Panc1 (cell line): ENCODE results near the gene ADM2. TPM values are rescaled to one million over a fixed set of nuclear protein-coding genes. Genes with fewer than 3 reads are reported as not detected.

ENCODE experiments used
- ATAC-seq: fragments of 200-7000 bp; cut with Tn5 transposase; 2 replicates; pipeline ENCODE4 v1.9.1; 2020; ENCODE audit warnings: mild to moderate bottlenecking, moderate library complexity
- BruUV-seq: library from RNA; stranded (reverse); fragments of 400-500 nt; replicated peaks from 2 replicates; lab custom pipeline; 2021; lab: Mats Ljungman, UMichigan
- CTCF ChIA-PET: fragments of 300-600 bp; sonication (Branson Sonifier 250); formaldehyde crosslinking; loops from one replicate; lab custom pipeline; 2022; ENCODE audit warnings: antibody characterized with exemption; lab: Charles Lee
- POLR2A ChIA-PET: fragments of 300-600 bp; sonication (Branson Sonifier 250); formaldehyde crosslinking; loops from one replicate; lab custom pipeline; 2022; ENCODE audit warnings: antibody characterized with exemption; lab: Charles Lee
- DNase-seq: peaks from one replicate; pipeline ENCODE4 v3.0.0-alpha.2; 2010; ENCODE audit warnings: low read depth, low spot score
- H3K27ac ChIP-seq: 2 replicates; pipeline ENCODE4 v1.5.1; 2011; ENCODE audit warnings: mild to moderate bottlenecking, low read length, inconsistent platforms
- H3K27me3 ChIP-seq: fragments of 200-500 bp; sonication (Bioruptor generic); 2 replicates; pipeline ENCODE4 v1.6.0; 2014; ENCODE audit warnings: low read length, inconsistent platforms; ENCODE audit not compliant: control insufficient read depth, insufficient read depth
- H3K36me3 ChIP-seq: fragments of 200-500 bp; sonication (Bioruptor generic); 2 replicates; pipeline ENCODE4 v1.5.1; 2014; ENCODE audit warnings: inconsistent platforms, mild to moderate bottlenecking, low read length, moderate library complexity; ENCODE audit not compliant: control insufficient read depth, insufficient read depth
- H3K4me1 ChIP-seq: 2 replicates; pipeline ENCODE4 v1.5.1; 2011; ENCODE audit warnings: inconsistent platforms, mild to moderate bottlenecking, low read length, moderate library complexity; ENCODE audit not compliant: control insufficient read depth, insufficient read depth
- H3K4me3 ChIP-seq, 2 experiments: 2 replicates each; pipeline ENCODE4 v1.5.1; 2011 to 2012; ENCODE audit warnings: low read depth in 2 of 2, low read length in 2 of 2, mild to moderate bottlenecking in 2 of 2, inconsistent platforms in 1 of 2, moderate library complexity in 1 of 2
- H3K9me3 ChIP-seq: fragments of 200-500 bp; sonication (Bioruptor generic); 2 replicates; pipeline ENCODE4 v1.5.1; 2014; ENCODE audit warnings: low read depth, mild to moderate bottlenecking, inconsistent platforms, low read length, moderate library complexity; ENCODE audit not compliant: control insufficient read depth, insufficient read depth
- POLR2AphosphoS5 ChIP-seq: IDR thresholded peaks from 2 replicates; pipeline ENCODE4 v1.6.1; 2012; ENCODE audit warnings: mild to moderate bottlenecking, low read depth, low read length, moderate library complexity
- REST ChIP-seq, 2 experiments: IDR thresholded peaks; 2 replicates each; pipeline ENCODE4 v1.6.1; 2011 to 2012; ENCODE audit warnings: low read depth in 2 of 2, control low read depth in 1 of 2, low read length in 1 of 2, mild to moderate bottlenecking in 1 of 2, moderate library complexity in 1 of 2; ENCODE audit not compliant: insufficient read depth in 1 of 2
- SIN3A ChIP-seq: IDR thresholded peaks from 2 replicates; pipeline ENCODE4 v1.6.1; 2012; ENCODE audit warnings: low read depth, mild to moderate bottlenecking, low read length, moderate library complexity, borderline replicate concordance; ENCODE audit not compliant: insufficient read depth
- TCF7L2 ChIP-seq: IDR thresholded peaks from 2 replicates; pipeline ENCODE4 v1.6.1; 2011; ENCODE audit warnings: mild to moderate bottlenecking, low read depth, low read length, inconsistent platforms
- in situ Hi-C: cut with HindIII; loops from 2 replicates; pipeline ENCODE4 v1.10.0; 2016; ENCODE audit warnings: low sequenced_read_pairs, low pct_unique_long_range_greater_than_20kb
- intact Hi-C: fragments of 100-400 bp; cut with micrococcal nuclease; formaldehyde crosslinking; loops from one replicate; pipeline ENCODE4 v1.10.0; 2022; ENCODE audit not compliant: unreplicated experiment
- total RNA-seq: library from RNA; stranded (reverse); gene quantifications from one replicate; pipeline ENCODE4 v1.2.1, GENCODE V29; 2021; ENCODE audit not compliant: unreplicated experiment
- TF ChIP-seq, protein P1 (sequence below): fragments of 450-650 bp; IDR thresholded peaks from 2 replicates; pipeline ENCODE4 v1.5.1; 2017; ENCODE audit warnings: mild to moderate bottlenecking

The ADM2 gene
- total RNA-seq, 1 experiment from 2014 or later = 3.9 TPM

DNA sequence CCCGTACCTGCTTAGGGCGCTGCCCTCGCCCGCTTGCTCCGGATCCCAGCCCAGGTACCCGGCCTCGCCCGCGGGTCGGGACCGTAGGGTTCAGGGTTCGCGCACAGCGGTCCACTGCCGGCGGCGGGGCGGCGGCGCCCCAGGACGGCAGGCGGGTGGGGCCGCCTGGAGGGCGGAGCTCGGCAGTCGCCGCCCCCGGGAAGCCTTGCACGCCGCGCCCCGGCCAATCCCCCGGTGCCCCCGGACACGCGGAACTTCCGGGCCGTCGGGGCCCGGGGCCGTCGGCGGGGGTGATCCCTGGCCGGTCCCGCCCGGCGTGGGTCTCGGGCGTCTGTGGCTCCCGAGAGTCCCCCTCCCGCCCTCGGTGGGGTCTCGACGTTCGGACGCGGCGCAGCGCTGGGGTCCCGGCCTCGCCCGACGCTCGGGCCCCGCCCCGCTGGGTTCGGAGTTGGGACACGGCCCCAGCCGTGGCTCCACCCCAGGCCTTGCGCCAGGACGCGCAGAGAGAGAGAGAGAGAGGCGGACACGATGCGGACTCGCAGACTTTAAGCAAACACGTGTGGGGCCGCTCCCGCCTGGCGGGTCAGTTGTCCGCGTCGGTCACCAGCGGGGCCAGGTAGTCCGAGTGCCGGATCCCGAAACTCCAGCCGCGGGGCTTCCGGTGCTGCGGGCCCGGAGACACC lies 48.7 kb downstream of the ADM2 start, which contains the start of gene TYMP:
Gene TYMP, minus strand, starts transcription at position 116 of the 683 bp plus-strand sequence. CDS start 303 bp downstream, outside the sequence.
- TF ChIP-seq POLR2AphosphoS5 = peak; percentile 24
- TF ChIP-seq SIN3A = no peak; the same call in 1 of the 2 replicates
- no peak for TF ChIP-seq TCF7L2
- peak in 1 of 2 experiments; percentile 52; a peak in 2 of 4 replicates for TF ChIP-seq REST (IDR thresholded peaks at IDR 0.05; ENCODE audit: insufficient read depth in 1 of 2, low read depth in 2 of 2, low read length in 1 of 2)
- TF ChIP-seq, protein P1, sequence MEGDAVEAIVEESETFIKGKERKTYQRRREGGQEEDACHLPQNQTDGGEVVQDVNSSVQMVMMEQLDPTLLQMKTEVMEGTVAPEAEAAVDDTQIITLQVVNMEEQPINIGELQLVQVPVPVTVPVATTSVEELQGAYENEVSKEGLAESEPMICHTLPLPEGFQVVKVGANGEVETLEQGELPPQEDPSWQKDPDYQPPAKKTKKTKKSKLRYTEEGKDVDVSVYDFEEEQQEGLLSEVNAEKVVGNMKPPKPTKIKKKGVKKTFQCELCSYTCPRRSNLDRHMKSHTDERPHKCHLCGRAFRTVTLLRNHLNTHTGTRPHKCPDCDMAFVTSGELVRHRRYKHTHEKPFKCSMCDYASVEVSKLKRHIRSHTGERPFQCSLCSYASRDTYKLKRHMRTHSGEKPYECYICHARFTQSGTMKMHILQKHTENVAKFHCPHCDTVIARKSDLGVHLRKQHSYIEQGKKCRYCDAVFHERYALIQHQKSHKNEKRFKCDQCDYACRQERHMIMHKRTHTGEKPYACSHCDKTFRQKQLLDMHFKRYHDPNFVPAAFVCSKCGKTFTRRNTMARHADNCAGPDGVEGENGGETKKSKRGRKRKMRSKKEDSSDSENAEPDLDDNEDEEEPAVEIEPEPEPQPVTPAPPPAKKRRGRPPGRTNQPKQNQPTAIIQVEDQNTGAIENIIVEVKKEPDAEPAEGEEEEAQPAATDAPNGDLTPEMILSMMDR = no peak
- Histone ChIP-seq H3K27me3 (no peaks in the 10 kb centered on the region), H3K9me3 (no peaks in the 10 kb centered on the region), H3K4me1 (peaks cover 7% of the 10 kb centered on the region), H3K36me3 (no peaks in the 10 kb centered on the region; the same call in 1 of the 2 replicates), H3K4me3 (peak within 1 kb of the TSS; percentile 56 to 79), H3K27ac (peak within 1 kb of the TSS; percentile 91)
- intact Hi-C loops = no loop called here
- ChIA-PET CTCF (no interaction called here), POLR2A (no interaction called here)
- in situ Hi-C loops = no loop called here
- BruUV-seq = no TSS peak
- ATAC-seq (peak; percentile 51), DNase-seq (no peak)

- Histone ChIP-seq H3K4me3 (peak overlapping the region; percentile 56 to 79), H3K36me3 (no peaks in the 10 kb centered on the region; the same call in 1 of the 2 replicates), H3K9me3 (no peaks in the 10 kb centered on the region), H3K27me3 (no peaks in the 10 kb centered on the region), H3K4me1 (peaks cover 7% of the 10 kb centered on the region), H3K27ac (peak overlapping the region; percentile 91)
- POLR2A ChIA-PET = no interaction called here
- no TSS peak for BruUV-seq
- CTCF ChIA-PET = no interaction called here
- TF ChIP-seq, protein P1 = no peak
- TF ChIP-seq TCF7L2 (no peak), REST (IDR thresholded peaks at IDR 0.05; ENCODE audit: insufficient read depth in 1 of 2, low read depth in 2 of 2, low read length in 1 of 2) (no peak), POLR2AphosphoS5 (no peak), SIN3A (no peak)
- no peak for DNase-seq
- no peak for ATAC-seq
- in situ Hi-C loops = no loop called here
- intact Hi-C loops = no loop called here
Measured at GRCh38 chr22:50530580-50530876, 49.2 kb downstream of the ADM2 start.
